Neural crest cell (in vitro differentiated cells): Measurements from ENCODE around the gene TBL3. TPM values are rescaled to one million over a fixed set of nuclear protein-coding genes. Genes with fewer than 3 reads are reported as not detected.

Experiments
- DNase-seq: peaks from one replicate; pipeline ENCODE4 v3.0.0; 2021; ENCODE audit warnings: low read depth, mixed read lengths, low spot score
- H3K27ac Mint-ChIP-seq: one replicate; pipeline ENCODE4 v1.8.0; 2021; ENCODE audit warnings: mild to moderate bottlenecking, mixed read lengths; ENCODE audit not compliant: unreplicated experiment
- H3K27me3 Mint-ChIP-seq: 2 replicates; pipeline ENCODE4 v1.8.0; 2021; ENCODE audit warnings: low read depth, mild to moderate bottlenecking, mixed read lengths
- H3K36me3 Mint-ChIP-seq: 2 replicates; pipeline ENCODE4 v1.8.0; 2021; ENCODE audit warnings: low read depth, mild to moderate bottlenecking, mixed read lengths
- H3K4me1 Mint-ChIP-seq: 2 replicates; pipeline ENCODE4 v1.8.0; 2021; ENCODE audit warnings: mixed read lengths
- H3K4me3 Mint-ChIP-seq: one replicate; pipeline ENCODE4 v1.8.0; 2021; ENCODE audit warnings: mild to moderate bottlenecking, mixed read lengths
- H3K9me3 Mint-ChIP-seq: 2 replicates; pipeline ENCODE4 v1.8.0; 2021; ENCODE audit warnings: mixed read lengths
- total RNA-seq: library from RNA; stranded (reverse); gene quantifications from 2 replicates; pipeline ENCODE4 v1.2.1, GENCODE V29; 2021
- TF ChIP-seq, protein P1 (sequence below): fragments of 200-600 bp; sonication (generic); conservative IDR thresholded peaks from 2 replicates; pipeline ENCODE4 v1.5.0; 2021; ENCODE audit warnings: antibody characterized with exemption, mild to moderate bottlenecking

The TBL3 gene
- total RNA-seq, 1 donor from 2014 or later = 39.6 TPM

DNA sequence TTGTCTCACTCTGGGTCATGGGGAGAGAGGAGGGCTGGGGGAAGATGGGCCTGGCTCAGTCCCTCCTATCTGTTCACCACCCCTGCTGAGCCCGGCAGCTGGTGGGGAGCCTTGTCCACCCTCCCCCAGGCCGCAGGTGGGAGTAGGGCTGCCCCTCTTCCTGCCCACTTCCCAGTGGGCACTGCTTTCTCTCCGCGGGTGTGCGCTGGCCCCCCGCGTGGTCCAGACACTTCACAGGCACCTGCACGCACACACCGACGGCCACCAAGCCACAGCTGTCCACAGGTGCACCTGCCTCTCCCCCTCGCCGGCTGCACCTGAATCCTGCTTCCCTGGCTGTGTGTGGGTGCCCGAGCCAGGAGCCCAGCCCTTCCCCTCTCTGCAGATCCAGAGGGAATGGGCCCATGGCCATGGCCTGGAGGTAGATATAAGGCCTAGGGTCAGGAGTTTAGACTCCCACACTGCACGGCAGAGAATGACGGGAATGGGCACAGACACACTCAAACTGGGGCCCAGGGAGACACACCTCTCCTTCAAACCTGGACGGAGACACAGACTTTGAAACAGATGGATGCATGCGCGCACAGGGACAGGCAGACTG, 56.9 kb downstream of the TBL3 start:
- H3K27me3 Mint-ChIP-seq = peaks cover 29% of the 10 kb centered on the region
- peaks cover 11% of the 10 kb centered on the region for H3K4me1 Mint-ChIP-seq
- H3K4me3 Mint-ChIP-seq = no peak overlapping the region
- no peak overlapping the region for H3K27ac Mint-ChIP-seq
- no peaks in the 10 kb centered on the region for H3K36me3 Mint-ChIP-seq
- no peak for DNase-seq
- no peaks in the 10 kb centered on the region for H3K9me3 Mint-ChIP-seq
- TF ChIP-seq, protein P1, sequence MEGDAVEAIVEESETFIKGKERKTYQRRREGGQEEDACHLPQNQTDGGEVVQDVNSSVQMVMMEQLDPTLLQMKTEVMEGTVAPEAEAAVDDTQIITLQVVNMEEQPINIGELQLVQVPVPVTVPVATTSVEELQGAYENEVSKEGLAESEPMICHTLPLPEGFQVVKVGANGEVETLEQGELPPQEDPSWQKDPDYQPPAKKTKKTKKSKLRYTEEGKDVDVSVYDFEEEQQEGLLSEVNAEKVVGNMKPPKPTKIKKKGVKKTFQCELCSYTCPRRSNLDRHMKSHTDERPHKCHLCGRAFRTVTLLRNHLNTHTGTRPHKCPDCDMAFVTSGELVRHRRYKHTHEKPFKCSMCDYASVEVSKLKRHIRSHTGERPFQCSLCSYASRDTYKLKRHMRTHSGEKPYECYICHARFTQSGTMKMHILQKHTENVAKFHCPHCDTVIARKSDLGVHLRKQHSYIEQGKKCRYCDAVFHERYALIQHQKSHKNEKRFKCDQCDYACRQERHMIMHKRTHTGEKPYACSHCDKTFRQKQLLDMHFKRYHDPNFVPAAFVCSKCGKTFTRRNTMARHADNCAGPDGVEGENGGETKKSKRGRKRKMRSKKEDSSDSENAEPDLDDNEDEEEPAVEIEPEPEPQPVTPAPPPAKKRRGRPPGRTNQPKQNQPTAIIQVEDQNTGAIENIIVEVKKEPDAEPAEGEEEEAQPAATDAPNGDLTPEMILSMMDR = no peak

DNA sequence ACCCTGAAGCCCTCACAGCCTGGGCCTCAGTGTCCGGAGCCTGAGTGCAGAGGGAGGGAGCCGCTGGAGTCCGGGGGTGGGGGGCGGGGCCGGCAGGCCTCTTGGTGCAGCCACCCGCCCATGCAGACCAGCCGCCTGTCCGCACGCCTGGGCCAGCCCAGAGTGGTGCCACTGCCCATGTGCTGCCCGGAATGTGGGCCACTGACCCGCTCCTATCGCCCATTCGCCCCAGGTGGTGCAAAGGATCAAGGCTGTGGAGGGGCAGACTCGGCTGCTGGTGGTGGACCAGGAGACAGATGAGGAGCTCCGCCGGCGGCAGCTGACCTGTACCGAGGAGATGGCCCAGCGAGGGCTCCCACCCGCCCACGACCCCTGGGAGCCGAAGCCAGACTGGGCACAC, 57.5 kb downstream of the TBL3 start:
- TF ChIP-seq, protein P1 = no peak
- Mint-ChIP-seq H3K4me3 (no peak overlapping the region), H3K4me1 (peaks cover 10% of the 10 kb centered on the region), H3K27ac (no peak overlapping the region), H3K9me3 (no peaks in the 10 kb centered on the region), H3K36me3 (no peaks in the 10 kb centered on the region), H3K27me3 (peaks cover 27% of the 10 kb centered on the region)
- no peak for DNase-seq

DNA sequence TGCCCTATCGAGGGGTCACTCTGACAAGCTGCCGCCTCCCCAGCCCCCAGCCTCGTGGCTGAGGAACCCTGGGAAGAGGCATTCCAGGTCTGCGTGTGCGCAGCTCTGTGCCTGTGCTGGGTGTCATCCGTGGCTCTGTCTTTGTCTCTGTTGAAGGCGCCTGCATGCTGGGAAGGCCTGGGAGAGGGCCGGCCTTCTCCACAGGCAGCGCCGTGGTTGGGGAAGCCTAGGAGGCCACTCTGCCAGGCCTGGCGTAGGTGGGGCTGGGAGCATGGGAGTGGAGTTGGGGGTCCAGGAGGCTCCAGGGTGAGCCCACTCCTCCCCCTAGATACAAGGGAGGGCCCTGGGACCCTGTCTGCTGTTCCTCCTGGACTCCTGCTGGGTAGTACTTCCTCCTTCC, 58.2 kb downstream of the TBL3 start:
- H3K4me1 Mint-ChIP-seq = peaks cover 9% of the 10 kb centered on the region
- TF ChIP-seq, protein P1 = no peak
- H3K27ac Mint-ChIP-seq = no peak overlapping the region
- no peaks in the 10 kb centered on the region for H3K9me3 Mint-ChIP-seq
- H3K4me3 Mint-ChIP-seq = peak overlapping the region; percentile 49
- peaks cover 26% of the 10 kb centered on the region for H3K27me3 Mint-ChIP-seq
- H3K36me3 Mint-ChIP-seq = no peaks in the 10 kb centered on the region
- no peak for DNase-seq

DNA sequence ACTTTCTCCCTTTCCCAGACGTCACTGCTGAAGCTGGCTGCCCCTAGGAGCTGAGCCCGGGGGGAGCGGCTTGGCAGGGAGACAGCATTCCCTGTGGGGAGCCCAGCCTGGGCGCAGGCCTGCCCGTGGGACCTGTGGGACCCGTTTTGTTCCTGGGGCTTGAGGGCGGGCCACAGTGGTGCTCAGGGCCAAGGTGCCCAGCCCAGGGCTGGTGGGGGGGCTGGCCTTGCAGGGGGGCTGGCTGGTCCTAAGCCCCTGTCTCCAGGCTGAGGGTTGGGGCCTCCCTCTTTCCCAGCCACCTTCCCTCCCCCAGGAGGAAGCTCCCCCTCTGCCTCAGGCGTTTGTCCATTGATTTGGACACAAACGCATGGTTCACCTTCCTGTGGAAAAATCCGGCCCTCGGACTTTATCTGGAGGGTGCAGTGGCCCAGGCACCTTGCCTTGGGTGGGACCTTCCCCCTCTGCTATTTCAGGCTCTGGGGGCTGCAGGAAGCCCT, 59.3 kb downstream of the TBL3 start:
- Mint-ChIP-seq H3K36me3 (no peaks in the 10 kb centered on the region), H3K4me3 (no peak overlapping the region)
- DNase-seq = no peak

More for the DNA sequence above, 59.3 kb downstream of the TBL3 start:
- H3K27me3 Mint-ChIP-seq = peaks cover 20% of the 10 kb centered on the region
- no peaks in the 10 kb centered on the region for H3K9me3 Mint-ChIP-seq
- TF ChIP-seq, protein P1 = no peak
- H3K27ac Mint-ChIP-seq = no peak overlapping the region
- peaks cover 9% of the 10 kb centered on the region for H3K4me1 Mint-ChIP-seq

Other genes with a start within 250 kb of the TBL3 start
- gene NME3, start 200.5 kb upstream of the TBL3 start, total RNA-seq = 35.0 and 38.0 TPM in 2 replicates
- gene EME2, start 199.2 kb upstream of the TBL3 start, total RNA-seq = 36.5 and 37.0 TPM in 2 replicates
- 135 and 141 TPM in 2 replicates for gene MRPS34, start 198.9 kb upstream of the TBL3 start, total RNA-seq
- 23.1 and 23.8 TPM in 2 replicates for gene SPSB3, start 189.5 kb upstream of the TBL3 start, total RNA-seq
- 71.0 and 73.8 TPM in 2 replicates for gene NUBP2, start 189.1 kb upstream of the TBL3 start, total RNA-seq
- gene IGFALS, start 178.3 kb upstream of the TBL3 start, total RNA-seq = 0.14 TPM in 1 of 2 replicates, not detected in the other
- 31.1 TPM in 2 replicates for gene HAGH, start 145.2 kb upstream of the TBL3 start, total RNA-seq
- gene FAHD1, start 144.8 kb upstream of the TBL3 start, total RNA-seq = 27.2 and 28.0 TPM in 2 replicates
- gene MEIOB, start 99.9 kb upstream of the TBL3 start, total RNA-seq = not detected in 2 replicates
- not detected in 2 replicates for gene HS3ST6, start 53.6 kb upstream of the TBL3 start, total RNA-seq
- gene MSRB1, start 28.9 kb upstream of the TBL3 start, total RNA-seq = 29.8 and 30.5 TPM in 2 replicates
- not detected in 2 replicates for gene RPL3L, start 17.4 kb upstream of the TBL3 start, total RNA-seq
- gene NDUFB10, start 12.5 kb upstream of the TBL3 start, total RNA-seq = 128 TPM in 2 replicates
- gene RPS2, start 7.2 kb upstream of the TBL3 start, total RNA-seq = 3,479 and 3,508 TPM in 2 replicates
- gene RNF151, start 5.2 kb upstream of the TBL3 start, total RNA-seq = not detected in 2 replicates
- gene NOXO1, start 9.4 kb downstream of the TBL3 start, total RNA-seq = 0.63 and 0.75 TPM in 2 replicates
- 42.5 and 43.3 TPM in 2 replicates for gene GFER, start 12.1 kb downstream of the TBL3 start, total RNA-seq
- 2.1 and 2.2 TPM in 2 replicates for gene SYNGR3, start 17.9 kb downstream of the TBL3 start, total RNA-seq
- 55.7 and 62.5 TPM in 2 replicates for gene ZNF598, start 37.8 kb downstream of the TBL3 start, total RNA-seq
- 0.82 and 1.3 TPM in 2 replicates for gene NPW, start 47.7 kb downstream of the TBL3 start, total RNA-seq
- gene NHERF2, start 54.8 kb downstream of the TBL3 start, total RNA-seq = 7.6 and 8.1 TPM in 2 replicates
- 50.7 and 51.9 TPM in 2 replicates for gene NTHL1, start 75.8 kb downstream of the TBL3 start, total RNA-seq
- 175 and 180 TPM in 2 replicates for gene TSC2, start 75.9 kb downstream of the TBL3 start, total RNA-seq
- 108 and 115 TPM in 2 replicates for gene PKD1, start 163.8 kb downstream of the TBL3 start, total RNA-seq
- 0.64 and 0.98 TPM in 2 replicates for gene RAB26, start 176.6 kb downstream of the TBL3 start, total RNA-seq
- 82.2 and 85.5 TPM in 2 replicates for gene TRAF7, start 183.7 kb downstream of the TBL3 start, total RNA-seq
- 18.9 and 20.2 TPM in 2 replicates for gene CASKIN1, start 224.6 kb downstream of the TBL3 start, total RNA-seq
- 68.1 and 69.2 TPM in 2 replicates for gene MLST8, start 233.4 kb downstream of the TBL3 start, total RNA-seq
- 31.2 and 32.0 TPM in 2 replicates for gene BRICD5, start 238.8 kb downstream of the TBL3 start, total RNA-seq
- gene PGP, start 242.8 kb downstream of the TBL3 start, total RNA-seq = 47.3 and 50.2 TPM in 2 replicates